ENCODE data around the gene FMN2. TPM values are rescaled to one million over a fixed set of nuclear protein-coding genes. Genes with fewer than 3 reads are reported as not detected.

Gene FMN2
- total RNA-seq, 2 donors from 2014 or later: 26.9 to 27.2 TPM

DNA sequence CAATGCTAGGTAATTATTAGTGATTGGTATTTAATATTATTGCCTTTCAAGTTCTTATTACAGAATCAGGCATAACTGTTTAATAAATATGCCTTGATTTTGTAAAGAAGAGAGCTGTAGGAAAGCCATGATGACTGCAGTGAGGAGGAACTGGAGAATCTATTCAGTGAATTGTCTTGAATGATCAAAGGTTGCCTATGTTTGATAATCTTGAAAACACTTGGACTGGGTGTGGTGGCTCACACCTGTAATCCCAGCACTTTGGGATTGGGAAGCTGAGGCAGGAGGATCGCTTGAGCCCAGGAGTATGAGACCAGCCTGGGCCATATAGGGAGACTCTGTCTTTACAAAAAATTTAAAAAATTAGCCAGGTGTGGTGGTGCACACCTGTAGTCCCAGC is 42.4 kb downstream of the FMN2 start:
- H3K36me3 Mint-ChIP-seq (ENCODE audit: low read depth): peaks cover 34% of the 10 kb centered on the region
- WGBS, 2 experiments (ENCODE audit: insufficient coverage in 1 of 2, insufficient read length in 1 of 2): 67 to 90% methylated on average over 1 of the region's 1 CpG
- H3K27me3 Mint-ChIP-seq (ENCODE audit: insufficient read depth): peaks cover 23% of the 10 kb centered on the region

DNA sequence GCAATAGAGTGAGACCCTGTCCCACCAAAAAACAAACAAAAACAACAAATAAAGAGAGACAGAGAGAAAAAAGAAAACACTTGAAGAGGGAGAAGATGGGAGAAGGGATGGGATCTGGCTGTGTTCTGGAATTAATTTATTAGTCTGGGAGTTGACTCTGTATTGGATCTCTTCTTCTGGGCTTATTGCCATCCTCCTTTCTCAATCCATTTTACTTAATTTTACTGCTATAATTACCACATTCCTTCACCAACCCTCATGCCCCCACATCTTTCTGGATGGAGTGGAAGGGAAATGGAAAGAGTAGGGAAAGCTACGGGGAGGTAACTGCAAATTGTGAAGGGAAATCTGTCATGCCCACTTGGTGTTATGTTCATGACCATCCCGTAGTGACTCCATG is 42.9 kb downstream of the FMN2 start:
- H3K27me3 Mint-ChIP-seq (ENCODE audit: insufficient read depth): peaks cover 24% of the 10 kb centered on the region
- H3K9ac ChIP-seq (ENCODE audit: extremely low read depth, low read length, poor library complexity, severe bottlenecking): no peak overlapping the region
- TF ChIP-seq, protein P1, sequence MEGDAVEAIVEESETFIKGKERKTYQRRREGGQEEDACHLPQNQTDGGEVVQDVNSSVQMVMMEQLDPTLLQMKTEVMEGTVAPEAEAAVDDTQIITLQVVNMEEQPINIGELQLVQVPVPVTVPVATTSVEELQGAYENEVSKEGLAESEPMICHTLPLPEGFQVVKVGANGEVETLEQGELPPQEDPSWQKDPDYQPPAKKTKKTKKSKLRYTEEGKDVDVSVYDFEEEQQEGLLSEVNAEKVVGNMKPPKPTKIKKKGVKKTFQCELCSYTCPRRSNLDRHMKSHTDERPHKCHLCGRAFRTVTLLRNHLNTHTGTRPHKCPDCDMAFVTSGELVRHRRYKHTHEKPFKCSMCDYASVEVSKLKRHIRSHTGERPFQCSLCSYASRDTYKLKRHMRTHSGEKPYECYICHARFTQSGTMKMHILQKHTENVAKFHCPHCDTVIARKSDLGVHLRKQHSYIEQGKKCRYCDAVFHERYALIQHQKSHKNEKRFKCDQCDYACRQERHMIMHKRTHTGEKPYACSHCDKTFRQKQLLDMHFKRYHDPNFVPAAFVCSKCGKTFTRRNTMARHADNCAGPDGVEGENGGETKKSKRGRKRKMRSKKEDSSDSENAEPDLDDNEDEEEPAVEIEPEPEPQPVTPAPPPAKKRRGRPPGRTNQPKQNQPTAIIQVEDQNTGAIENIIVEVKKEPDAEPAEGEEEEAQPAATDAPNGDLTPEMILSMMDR (conservative IDR thresholded peaks at IDR 0.05): no peak

More for the DNA sequence above, 42.4 kb downstream of the FMN2 start:
- no peak overlapping the region for H3K4me3 ChIP-seq (ENCODE audit: low read length)
- Mint-ChIP-seq H3K4me1 (peaks cover 6% of the 10 kb centered on the region), H3K4me3 (no peak overlapping the region), H3K27ac (no peak overlapping the region), H3K9me3 (no peaks in the 10 kb centered on the region)
- H3K9me3 ChIP-seq (ENCODE audit: control insufficient read depth, low read length): no peaks in the 10 kb centered on the region
- no peak for DNase-seq
- no peaks in the 10 kb centered on the region for H3K27me3 ChIP-seq (ENCODE audit: control insufficient read depth, insufficient read depth, low read length, poor library complexity, severe bottlenecking)
- H3K36me3 ChIP-seq (ENCODE audit: control insufficient read depth, insufficient read depth, low read length): peaks cover 51% of the 10 kb centered on the region
- H3K4me1 ChIP-seq (ENCODE audit: control insufficient read depth, insufficient read depth, low read length): no peaks in the 10 kb centered on the region
- H3K9ac ChIP-seq (ENCODE audit: extremely low read depth, low read length, poor library complexity, severe bottlenecking): no peak overlapping the region
- no peak overlapping the region for H3K27ac ChIP-seq (ENCODE audit: low read depth, low read length)
- TF ChIP-seq, protein P1 (conservative IDR thresholded peaks at IDR 0.05): no peak

DNA sequence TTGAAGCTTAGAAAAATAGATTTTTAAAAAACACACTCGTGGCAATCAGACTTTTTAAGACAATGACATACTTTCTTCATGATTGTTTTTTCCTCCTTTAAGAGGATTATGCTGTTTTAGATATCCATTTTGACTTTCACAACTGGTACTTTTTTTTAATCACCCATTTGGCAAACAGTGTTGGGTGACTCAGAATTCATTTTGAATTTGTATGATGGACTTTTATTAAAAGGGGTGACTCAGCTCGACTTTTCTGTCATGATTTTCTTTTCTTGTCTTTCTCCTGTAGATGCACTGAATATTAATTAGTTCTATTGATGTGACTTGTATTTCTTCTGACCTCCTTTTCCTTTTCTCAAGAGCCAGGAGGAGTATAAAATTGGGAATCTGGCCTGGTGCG is 44.7 kb downstream of the FMN2 start:
- WGBS, 2 experiments (ENCODE audit: insufficient coverage in 1 of 2, insufficient read length in 1 of 2): 97% methylated on average over 3 of the region's 3 CpGs; no CpG with 5 or more reads in 1 of the 2 experiments
- Histone ChIP-seq H3K9ac (ENCODE audit: extremely low read depth, low read length, poor library complexity, severe bottlenecking) (no peak overlapping the region), H3K27ac (ENCODE audit: low read depth, low read length) (no peak overlapping the region), H3K9me3 (ENCODE audit: control insufficient read depth, low read length) (no peaks in the 10 kb centered on the region), H3K4me1 (ENCODE audit: control insufficient read depth, insufficient read depth, low read length) (peaks cover 6% of the 10 kb centered on the region), H3K36me3 (ENCODE audit: control insufficient read depth, insufficient read depth, low read length) (peaks cover 53% of the 10 kb centered on the region), H3K4me3 (ENCODE audit: low read length) (no peak overlapping the region), H3K27me3 (ENCODE audit: control insufficient read depth, insufficient read depth, low read length, poor library complexity, severe bottlenecking) (no peaks in the 10 kb centered on the region)
- Mint-ChIP-seq H3K27ac (no peak overlapping the region), H3K27me3 (ENCODE audit: insufficient read depth) (peaks cover 33% of the 10 kb centered on the region), H3K36me3 (ENCODE audit: low read depth) (peaks cover 40% of the 10 kb centered on the region), H3K4me1 (peaks cover 22% of the 10 kb centered on the region), H3K9me3 (no peaks in the 10 kb centered on the region), H3K4me3 (no peak overlapping the region)
- no peak for DNase-seq
- TF ChIP-seq, protein P1 (conservative IDR thresholded peaks at IDR 0.05): no peak

More for the DNA sequence above, 42.9 kb downstream of the FMN2 start:
- H3K9me3 ChIP-seq (ENCODE audit: control insufficient read depth, low read length): no peaks in the 10 kb centered on the region
- Mint-ChIP-seq H3K4me1 (peaks cover 11% of the 10 kb centered on the region), H3K36me3 (ENCODE audit: low read depth) (peaks cover 34% of the 10 kb centered on the region), H3K9me3 (no peaks in the 10 kb centered on the region), H3K27ac (no peak overlapping the region), H3K4me3 (no peak overlapping the region)
- H3K27ac ChIP-seq (ENCODE audit: low read depth, low read length): no peak overlapping the region
- no peaks in the 10 kb centered on the region for H3K27me3 ChIP-seq (ENCODE audit: control insufficient read depth, insufficient read depth, low read length, poor library complexity, severe bottlenecking)
- no peaks in the 10 kb centered on the region for H3K4me1 ChIP-seq (ENCODE audit: control insufficient read depth, insufficient read depth, low read length)
- 97 to 100% methylated on average over 1 to 2 of the region's 2 CpGs for WGBS, 2 experiments (ENCODE audit: insufficient coverage in 1 of 2, insufficient read length in 1 of 2)
- H3K36me3 ChIP-seq (ENCODE audit: control insufficient read depth, insufficient read depth, low read length): peaks cover 51% of the 10 kb centered on the region
- no peak for DNase-seq
- no peak overlapping the region for H3K4me3 ChIP-seq (ENCODE audit: low read length)

All from endodermal cell (in vitro differentiated cells).